AG10803 (cell line): ENCODE data around the gene FEM1B.

Source experiments
- DNase-seq: peaks from one replicate; pipeline ENCODE4 v3.0.0; 2010; ENCODE audit warnings: low read depth
- H3K4me3 ChIP-seq: 2 replicates; pipeline ENCODE4 v1.5.1; 2011; ENCODE audit warnings: mild to moderate bottlenecking, low read length, control low read depth
- CTCF ChIP-seq: conservative IDR thresholded peaks from 2 replicates; pipeline ENCODE4 v1.5.1; 2011; ENCODE audit warnings: mild to moderate bottlenecking, low read length, control low read depth, inconsistent platforms

Gene FEM1B

GRCh38 chr15:68259883-68260282 is 17.7 kb upstream of the FEM1B start:
- no peak for TF ChIP-seq CTCF
- no peak overlapping the region for H3K4me3 ChIP-seq
- DNase-seq = no peak

GRCh38 chr15:68261241-68261640 is 16.3 kb upstream of the FEM1B start:
- no peak for DNase-seq
- H3K4me3 ChIP-seq = no peak overlapping the region
- TF ChIP-seq CTCF = no peak

- DNase-seq = no peak
Measured at GRCh38 chr15:68261980-68262379, 15.6 kb upstream of the FEM1B start.

GRCh38 chr15:68262514-68263356 is 14.8 kb upstream of the FEM1B start:
- TF ChIP-seq CTCF = no peak
- no peak overlapping the region for H3K4me3 ChIP-seq
- DNase-seq = no peak

More at GRCh38 chr15:68261980-68262379, 15.6 kb upstream of the FEM1B start:
- TF ChIP-seq CTCF = no peak
- no peak overlapping the region for H3K4me3 ChIP-seq

- H3K4me3 ChIP-seq = no peak overlapping the region
- no peak for TF ChIP-seq CTCF
- no peak for DNase-seq
Measured at GRCh38 chr15:68264282-68264681, 13.3 kb upstream of the FEM1B start.

- no peak for TF ChIP-seq CTCF
- no peak overlapping the region for H3K4me3 ChIP-seq
- DNase-seq = no peak
Measured at GRCh38 chr15:68265081-68265480, 12.5 kb upstream of the FEM1B start.

- no peak for DNase-seq
- no peak overlapping the region for H3K4me3 ChIP-seq
- TF ChIP-seq CTCF = no peak
Measured at GRCh38 chr15:68265674-68266073, 11.9 kb upstream of the FEM1B start.
